AG04450 (cell line): ENCODE results near the gene LRRC49. TPM values are rescaled to one million over a fixed set of nuclear protein-coding genes. Genes with fewer than 3 reads are reported as not detected.

Experiments
- CTCF ChIA-PET: fragments of 300-600, 350-600 bp; formaldehyde crosslinking; extraction: SDS; loops from one replicate; lab custom pipeline; 2022; ENCODE audit warnings: antibody characterized with exemption, inconsistent platforms; lab: Charles Lee
- POLR2A ChIA-PET: fragments of 350-600 bp; formaldehyde crosslinking; extraction: SDS; loops from one replicate; lab custom pipeline; 2021; ENCODE audit warnings: antibody characterized with exemption, inconsistent platforms; lab: Yijun Ruan, JAX
- DNase-seq: peaks from one replicate; pipeline ENCODE4 v3.0.0-alpha.2; 2011; ENCODE audit warnings: low read depth, low spot score
- H3K27ac ChIP-seq: one replicate; pipeline ENCODE4 v1.5.1; 2012; ENCODE audit warnings: low read depth, low read length, control low read depth
- H3K27me3 ChIP-seq: one replicate; pipeline ENCODE4 v1.6.0; 2012; ENCODE audit warnings: low read length; ENCODE audit not compliant: control insufficient read depth, insufficient read depth
- H3K4me3 ChIP-seq: 2 replicates; pipeline ENCODE4 v1.5.1; 2011; ENCODE audit warnings: mild to moderate bottlenecking, low read depth, low read length, control low read depth
- H3K9me3 ChIP-seq: 2 replicates; pipeline ENCODE4 v1.5.1; 2012; ENCODE audit warnings: low read length; ENCODE audit not compliant: control insufficient read depth, insufficient read depth
- polyA plus RNA-seq: library from polyadenylated mRNA; depleted of rRNA; stranded (reverse); fragments of >200 nt; gene quantifications from 2 replicates; pipeline ENCODE4 v1.2.3, GENCODE V29; 2011
- TF ChIP-seq, protein P1 (sequence below): IDR thresholded peaks from 2 replicates; pipeline ENCODE4 v1.5.1; 2011; ENCODE audit warnings: low read depth, low read length, control low read depth, inconsistent platforms

Gene LRRC49
- polyA plus RNA-seq, 1 experiment, result 25.0 TPM

DNA sequence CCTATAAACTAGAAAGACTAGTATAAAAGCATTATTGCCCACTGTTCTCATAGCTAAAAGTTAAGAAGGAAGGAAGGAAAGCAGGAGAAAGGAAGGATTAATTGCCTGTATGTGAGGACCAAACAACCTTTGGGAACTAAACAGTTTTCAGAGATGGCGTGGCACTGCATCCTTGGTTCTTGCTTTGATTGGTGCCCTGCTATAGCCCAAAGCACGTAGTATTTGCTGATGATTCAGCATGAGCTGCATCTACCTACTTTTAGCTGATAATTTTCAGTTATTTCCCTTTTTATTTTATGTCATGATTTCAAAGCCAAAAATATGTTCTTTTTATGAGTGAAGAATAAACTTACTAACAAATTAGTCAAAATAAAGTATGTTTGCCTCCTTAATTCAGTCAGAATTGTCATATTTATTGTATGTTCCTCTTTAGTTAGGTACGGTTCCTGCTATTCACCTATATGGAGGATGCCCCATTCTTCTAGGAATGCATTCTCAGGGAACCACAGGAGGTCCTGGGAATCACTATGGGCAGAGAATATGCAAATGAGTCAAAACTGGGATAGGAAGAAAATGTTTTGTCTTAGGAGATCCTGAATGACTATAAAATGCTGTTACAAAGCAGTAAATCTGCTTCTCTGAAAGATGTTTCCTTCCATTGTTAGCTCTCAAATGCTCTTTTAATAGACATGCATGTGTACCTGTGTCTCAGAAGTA is 157.2 kb downstream of the LRRC49 start:
- Histone ChIP-seq H3K27ac (peak overlapping the region; percentile 97), H3K27me3 (no peaks in the 10 kb centered on the region), H3K9me3 (no peaks in the 10 kb centered on the region), H3K4me3 (no peak overlapping the region)
- ChIA-PET CTCF (interaction anchor here (0.8 to 1.3 kb wide), 3 partner anchors 28 to 394 kb away, joined by 3 to 5 read pairs (median 3); no protein-coding TSS in a partner anchor), POLR2A (interaction anchor here (2.4 to 2.6 kb wide), 2 partner anchors 18 to 29 kb away, joined by 8 to 13 read pairs; no protein-coding TSS in a partner anchor)
- no peak for DNase-seq
- TF ChIP-seq, protein P1, sequence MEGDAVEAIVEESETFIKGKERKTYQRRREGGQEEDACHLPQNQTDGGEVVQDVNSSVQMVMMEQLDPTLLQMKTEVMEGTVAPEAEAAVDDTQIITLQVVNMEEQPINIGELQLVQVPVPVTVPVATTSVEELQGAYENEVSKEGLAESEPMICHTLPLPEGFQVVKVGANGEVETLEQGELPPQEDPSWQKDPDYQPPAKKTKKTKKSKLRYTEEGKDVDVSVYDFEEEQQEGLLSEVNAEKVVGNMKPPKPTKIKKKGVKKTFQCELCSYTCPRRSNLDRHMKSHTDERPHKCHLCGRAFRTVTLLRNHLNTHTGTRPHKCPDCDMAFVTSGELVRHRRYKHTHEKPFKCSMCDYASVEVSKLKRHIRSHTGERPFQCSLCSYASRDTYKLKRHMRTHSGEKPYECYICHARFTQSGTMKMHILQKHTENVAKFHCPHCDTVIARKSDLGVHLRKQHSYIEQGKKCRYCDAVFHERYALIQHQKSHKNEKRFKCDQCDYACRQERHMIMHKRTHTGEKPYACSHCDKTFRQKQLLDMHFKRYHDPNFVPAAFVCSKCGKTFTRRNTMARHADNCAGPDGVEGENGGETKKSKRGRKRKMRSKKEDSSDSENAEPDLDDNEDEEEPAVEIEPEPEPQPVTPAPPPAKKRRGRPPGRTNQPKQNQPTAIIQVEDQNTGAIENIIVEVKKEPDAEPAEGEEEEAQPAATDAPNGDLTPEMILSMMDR, result no peak

DNA sequence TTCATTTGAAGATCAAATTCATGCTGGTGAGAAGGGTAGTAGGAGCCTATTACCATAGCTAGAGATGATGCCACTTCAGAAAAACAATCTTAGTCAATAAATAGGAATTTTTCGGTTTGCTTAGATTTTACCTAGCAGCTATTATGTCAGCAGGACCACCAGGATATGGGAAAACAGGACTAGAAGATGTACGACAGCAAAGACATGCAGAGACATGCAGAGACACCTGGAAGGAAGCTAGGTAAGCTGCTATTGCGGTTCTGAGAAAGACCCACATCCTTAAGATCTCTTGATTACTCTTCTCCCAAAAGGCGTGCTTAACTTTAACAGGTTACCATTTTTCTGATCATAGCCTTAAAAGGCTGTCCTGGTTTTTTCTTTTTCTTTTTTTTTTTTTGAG is 157.8 kb downstream of the LRRC49 start:
- POLR2A ChIA-PET, result interaction anchor here (2.4 to 2.6 kb wide), 2 partner anchors 17 to 29 kb away, joined by 8 to 13 read pairs; no protein-coding TSS in a partner anchor
- H3K9me3 ChIP-seq, result no peaks in the 10 kb centered on the region
- peak overlapping the region; percentile 86 for H3K27ac ChIP-seq
- no peak for DNase-seq
- H3K4me3 ChIP-seq, result no peak overlapping the region
- no peaks in the 10 kb centered on the region for H3K27me3 ChIP-seq
- TF ChIP-seq, protein P1, result no peak
- CTCF ChIA-PET, result interaction anchor here (0.7 kb wide), 1 partner anchor 158 kb away, joined by 3 read pairs; the partner anchor contains the start of gene LRRC49

DNA sequence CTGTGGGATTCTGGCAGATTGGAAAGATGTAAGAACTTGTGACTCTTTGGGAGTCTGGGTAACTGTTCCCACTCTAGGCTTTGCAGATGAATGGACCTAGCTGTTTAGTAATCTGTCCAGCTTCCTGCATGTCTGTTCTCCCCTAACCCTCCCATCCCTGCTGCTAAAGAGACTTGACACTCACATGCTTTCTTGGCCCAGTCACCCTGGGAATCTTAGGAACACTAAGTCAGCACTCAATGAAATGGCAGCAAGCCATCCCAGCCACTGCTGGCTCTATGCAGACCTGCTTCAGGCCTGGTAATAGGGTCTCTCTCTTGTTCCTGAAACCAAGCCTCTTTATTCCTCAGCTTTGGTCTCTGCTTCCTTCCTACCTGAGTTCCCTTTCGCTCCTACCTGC is 158.9 kb downstream of the LRRC49 start:
- Histone ChIP-seq H3K27me3 (no peaks in the 10 kb centered on the region), H3K9me3 (no peaks in the 10 kb centered on the region), H3K27ac (peak overlapping the region; percentile 68), H3K4me3 (no peak overlapping the region)
- ChIA-PET CTCF (no interaction called here), POLR2A (no interaction called here)
- TF ChIP-seq, protein P1, result no peak
- no peak for DNase-seq

DNA sequence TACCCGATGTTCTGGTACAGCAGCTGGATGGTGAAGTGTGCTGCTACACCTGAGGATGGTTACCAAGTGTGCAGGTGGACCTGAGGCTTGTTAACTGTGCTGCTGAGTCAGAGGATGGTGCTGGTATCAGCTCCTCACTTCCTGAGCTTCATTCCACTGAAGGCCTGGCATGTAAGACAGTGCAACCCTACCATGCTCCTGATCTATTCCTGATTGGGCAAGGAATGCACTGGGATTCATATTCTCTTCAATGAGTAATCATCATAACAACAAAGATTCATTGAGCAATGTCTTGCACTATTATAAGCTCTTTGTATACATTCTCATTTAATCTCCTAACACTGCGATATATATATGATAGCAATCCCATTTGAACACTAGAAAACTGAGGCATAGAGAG is 159.7 kb downstream of the LRRC49 start:
- no peak for DNase-seq
- TF ChIP-seq, protein P1, result no peak
- no peaks in the 10 kb centered on the region for H3K27me3 ChIP-seq
- no peak overlapping the region for H3K4me3 ChIP-seq
- H3K27ac ChIP-seq, result peak overlapping the region; percentile 68
- ChIA-PET POLR2A (interaction anchor here (0.9 kb wide), 1 partner anchor 15 kb away, joined by 3 read pairs; no protein-coding TSS in a partner anchor), CTCF (no interaction called here)
- H3K9me3 ChIP-seq, result no peaks in the 10 kb centered on the region
